H9 (cell line): ENCODE measurements around the gene OR5K2. TPM values are rescaled to one million over a fixed set of nuclear protein-coding genes. Genes with fewer than 3 reads are reported as not detected.

ENCODE experiments used
- DNase-seq: peaks from one replicate; pipeline ENCODE4 v3.0.0-alpha.2; 2017
- H2AFZ ChIP-seq: one replicate; pipeline ENCODE4 v1.6.1; 2013; ENCODE audit warnings: mild to moderate bottlenecking, low read length, control low read depth, moderate library complexity
- H2AK5ac ChIP-seq: 2 replicates; pipeline ENCODE4 v1.6.1; 2013; ENCODE audit warnings: low read length, control low read depth, mixed read lengths; ENCODE audit not compliant: insufficient read length
- H2BK120ac ChIP-seq: one replicate; pipeline ENCODE4 v1.6.1; 2013; ENCODE audit warnings: low read depth, mild to moderate bottlenecking, low read length, control low read depth, inconsistent platforms; ENCODE audit not compliant: poor library complexity, severe bottlenecking
- H2BK12ac ChIP-seq: 2 replicates; pipeline ENCODE4 v1.6.1; 2013; ENCODE audit warnings: low read length, control low read depth, mixed read lengths, low read depth; ENCODE audit not compliant: insufficient read length
- H2BK15ac ChIP-seq: 2 replicates; pipeline ENCODE4 v1.6.1; 2013; ENCODE audit warnings: low read depth, low read length, control low read depth
- H2BK20ac ChIP-seq: one replicate; pipeline ENCODE4 v1.6.1; 2013; ENCODE audit warnings: low read depth, mild to moderate bottlenecking, low read length, control low read depth, inconsistent platforms; ENCODE audit not compliant: poor library complexity, severe bottlenecking
- H2BK5ac ChIP-seq: 2 replicates; pipeline ENCODE4 v1.6.1; 2013; ENCODE audit warnings: low read length, control low read depth, mixed read lengths; ENCODE audit not compliant: insufficient read length
- H3K14ac ChIP-seq: 2 replicates; pipeline ENCODE4 v1.6.1; 2013; ENCODE audit warnings: low read length, control low read depth; ENCODE audit not compliant: insufficient read depth
- H3K18ac ChIP-seq: 2 replicates; pipeline ENCODE4 v1.6.1; 2013; ENCODE audit warnings: low read depth, mild to moderate bottlenecking, mixed read lengths, low read length, control low read depth; ENCODE audit not compliant: insufficient read length
- H3K23ac ChIP-seq: 2 replicates; pipeline ENCODE4 v1.6.1; 2013; ENCODE audit warnings: low read length, control low read depth, mixed read lengths, low read depth; ENCODE audit not compliant: insufficient read length
- H3K23me2 ChIP-seq: 2 replicates; pipeline ENCODE4 v1.6.1; 2013; ENCODE audit warnings: low read depth, mild to moderate bottlenecking, mixed read lengths, low read length, control low read depth; ENCODE audit not compliant: insufficient read length, poor library complexity, severe bottlenecking
- H3K27ac ChIP-seq: 2 replicates; pipeline ENCODE4 v1.5.1; 2013; ENCODE audit warnings: low read length, control low read depth, mixed read lengths, low read depth; ENCODE audit not compliant: insufficient read length
- H3K27me3 ChIP-seq: 2 replicates; pipeline ENCODE4 v1.6.1; 2013; ENCODE audit warnings: low read length, control low read depth, inconsistent platforms; ENCODE audit not compliant: insufficient read depth
- H3K4ac ChIP-seq: 2 replicates; pipeline ENCODE4 v1.6.1; 2013; ENCODE audit warnings: low read depth, mild to moderate bottlenecking, control low read depth, inconsistent platforms, low read length, moderate library complexity
- H3K4me1 ChIP-seq: 2 replicates; pipeline ENCODE4 v1.6.1; 2013; ENCODE audit warnings: low read length, control low read depth, inconsistent platforms; ENCODE audit not compliant: insufficient read depth
- H3K4me2 ChIP-seq: 2 replicates; pipeline ENCODE4 v1.6.1; 2013; ENCODE audit warnings: low read length, control low read depth, mixed read lengths; ENCODE audit not compliant: insufficient read length, insufficient read depth
- H3K56ac ChIP-seq: 2 replicates; pipeline ENCODE4 v1.6.1; 2013; ENCODE audit warnings: low read depth, mild to moderate bottlenecking, mixed read lengths, low read length, control low read depth; ENCODE audit not compliant: insufficient read length
- H3K79me1 ChIP-seq: 2 replicates; pipeline ENCODE4 v1.6.1; 2013; ENCODE audit warnings: low read depth, mild to moderate bottlenecking, moderate library complexity, low read length, control low read depth, inconsistent platforms; ENCODE audit not compliant: insufficient read depth, poor library complexity, severe bottlenecking
- H3K79me2 ChIP-seq: 2 replicates; pipeline ENCODE4 v1.6.1; 2013; ENCODE audit warnings: low read length, control low read depth, inconsistent platforms; ENCODE audit not compliant: insufficient read depth
- H3K9ac ChIP-seq: 2 replicates; pipeline ENCODE4 v1.6.1; 2013; ENCODE audit warnings: low read length, control low read depth, mixed read lengths; ENCODE audit not compliant: insufficient read length; ENCODE audit errors: extremely low read depth
- H3K9me3 ChIP-seq: one replicate; pipeline ENCODE4 v1.6.1; 2013; ENCODE audit warnings: low read depth, low read length, inconsistent platforms; ENCODE audit not compliant: control insufficient read depth
- H3T11ph ChIP-seq: one replicate; pipeline ENCODE4 v1.6.1; 2013; ENCODE audit warnings: mild to moderate bottlenecking, low read length, control low read depth, inconsistent platforms
- H4K20me1 ChIP-seq: one replicate; pipeline ENCODE4 v1.6.1; 2013; ENCODE audit not compliant: control insufficient read depth, insufficient read length, insufficient read depth
- H4K5ac ChIP-seq: 2 replicates; pipeline ENCODE4 v1.6.1; 2013; ENCODE audit warnings: low read depth, mild to moderate bottlenecking, mixed read lengths, low read length, control low read depth; ENCODE audit not compliant: insufficient read length
- H4K8ac ChIP-seq: replicated peaks from 2 replicates; pipeline ENCODE4 v1.6.1; 2013; ENCODE audit warnings: low read length, control low read depth, mixed read lengths, low read depth; ENCODE audit not compliant: insufficient read length
- H4K91ac ChIP-seq: 2 replicates; pipeline ENCODE4 v1.6.1; 2013; ENCODE audit warnings: low read depth, mild to moderate bottlenecking, moderate library complexity, mixed read lengths, low read length, control low read depth; ENCODE audit not compliant: insufficient read length
- H3K27ac Mint-ChIP-seq, 3 experiments: 2 replicates in 2 of 3; 3 replicates in 1 of 3; pipeline ENCODE4 v1.8.0; 2020 to 2021; ENCODE audit warnings: mixed read lengths in 3 of 3, mild to moderate bottlenecking in 1 of 3, moderate library complexity in 1 of 3
- H3K27me3 Mint-ChIP-seq: 2 replicates; pipeline ENCODE4 v1.8.0; 2021; ENCODE audit warnings: low read depth, mild to moderate bottlenecking, moderate library complexity, mixed read lengths
- H3K36me3 Mint-ChIP-seq, 3 experiments: 2 replicates in 2 of 3; 3 replicates in 1 of 3; pipeline ENCODE4 v1.8.0; 2020 to 2021; ENCODE audit warnings: low read depth in 3 of 3, mixed read lengths in 3 of 3; ENCODE audit not compliant: insufficient read depth in 1 of 3
- H3K4me1 Mint-ChIP-seq, 2 experiments: 2 replicates each; pipeline ENCODE4 v1.8.0; 2020; ENCODE audit warnings: mixed read lengths in 2 of 2
- H3K4me3 Mint-ChIP-seq, 2 experiments: 2 replicates in 1 of 2; 3 replicates in 1 of 2; pipeline ENCODE4 v1.8.0; 2020 to 2021; ENCODE audit warnings: mild to moderate bottlenecking in 2 of 2, mixed read lengths in 2 of 2, moderate library complexity in 1 of 2
- H3K9me3 Mint-ChIP-seq, 2 experiments: 2 replicates in 1 of 2; 3 replicates in 1 of 2; pipeline ENCODE4 v1.8.0; 2020; ENCODE audit warnings: mild to moderate bottlenecking in 2 of 2, mixed read lengths in 2 of 2, moderate library complexity in 1 of 2
- CTCF ChIP-seq: fragments of 200-600 bp; sonication (generic); conservative IDR thresholded peaks from 3 replicates; pipeline ENCODE4 v1.8.0; 2021; ENCODE audit warnings: antibody characterized with exemption, mild to moderate bottlenecking
- WGBS: extraction: QIAGEN DNeasy Blood & Tissue Kit; methylation state at CpG from one replicate; pipeline ENCODE4 v1.1.7; 2013; ENCODE audit warnings: missing lambda C conversion rate, low lambda C conversion rate, mixed read lengths; ENCODE audit not compliant: insufficient read length; ENCODE audit errors: extremely low coverage; 5-methylcytosine and 5-hydroxymethylcytosine counted together
- long read RNA-seq: library from polyadenylated mRNA; unstranded; transcript quantifications from one replicate; pipeline ENCODE4 v2.0.0, GENCODE V29; 2020
- total RNA-seq: library from RNA; stranded (reverse); gene quantifications from 2 replicates; pipeline ENCODE4 v1.2.1, GENCODE V29; 2021

Gene OR5K2
- not detected in 2 replicates for total RNA-seq
- long read RNA-seq = 0 reads

GRCh38 chr3:98497381-98497780 is at the start of gene OR5K2:
Gene OR5K2 (plus strand): TSS chr3:98497681. CDS start chr3:98497681, 0 bp downstream.
- Mint-ChIP-seq H3K27ac (no peak within 1 kb of the TSS), H3K9me3 (no peaks in the 10 kb centered on the region), H3K27me3 (no peaks in the 10 kb centered on the region), H3K4me1 (no peaks in the 10 kb centered on the region), H3K4me3 (no peak within 1 kb of the TSS), H3K36me3 (no peaks in the 10 kb centered on the region)
- no peaks in the 10 kb centered on the region for H3K9me3 ChIP-seq
- H2BK20ac ChIP-seq = no peak within 1 kb of the TSS
- H2AFZ ChIP-seq = no peak within 1 kb of the TSS
- no peaks in the 10 kb centered on the region for H3K23me2 ChIP-seq
- H3K27me3 ChIP-seq = no peaks in the 10 kb centered on the region
- H3K9ac ChIP-seq = no peak within 1 kb of the TSS
- no peaks in the 10 kb centered on the region for H3K79me2 ChIP-seq
- no peak within 1 kb of the TSS for H3K27ac ChIP-seq
- H3K18ac ChIP-seq = no peak within 1 kb of the TSS
- H3K56ac ChIP-seq = no peak within 1 kb of the TSS
- no peak within 1 kb of the TSS for H3K23ac ChIP-seq
- H3T11ph ChIP-seq = no peak within 1 kb of the TSS
- no peak within 1 kb of the TSS for H2AK5ac ChIP-seq
- H4K8ac ChIP-seq = no peak within 1 kb of the TSS
- H3K4me1 ChIP-seq = no peaks in the 10 kb centered on the region
- H2BK5ac ChIP-seq = no peak within 1 kb of the TSS
- no peaks in the 10 kb centered on the region for H3K79me1 ChIP-seq
- no peak for TF ChIP-seq CTCF
- H2BK12ac ChIP-seq = no peak within 1 kb of the TSS
- no peak within 1 kb of the TSS for H4K5ac ChIP-seq
- H3K14ac ChIP-seq = no peak within 1 kb of the TSS
- H2BK15ac ChIP-seq = no peak within 1 kb of the TSS
- H4K91ac ChIP-seq = no peak within 1 kb of the TSS
- no CpG with 5 or more reads among the region's 2 CpGs for WGBS
- no peak within 1 kb of the TSS for H3K4me2 ChIP-seq
- DNase-seq = no peak
- H2BK120ac ChIP-seq = no peak within 1 kb of the TSS
- no peak within 1 kb of the TSS for H3K4ac ChIP-seq
- no peaks in the 10 kb centered on the region for H4K20me1 ChIP-seq
